Measurements from ENCODE around the gene CRKL.
A peak's percentile ranks its signal among the peaks of the same experiment; 100 is the strongest.

CRKL gene

DNA sequence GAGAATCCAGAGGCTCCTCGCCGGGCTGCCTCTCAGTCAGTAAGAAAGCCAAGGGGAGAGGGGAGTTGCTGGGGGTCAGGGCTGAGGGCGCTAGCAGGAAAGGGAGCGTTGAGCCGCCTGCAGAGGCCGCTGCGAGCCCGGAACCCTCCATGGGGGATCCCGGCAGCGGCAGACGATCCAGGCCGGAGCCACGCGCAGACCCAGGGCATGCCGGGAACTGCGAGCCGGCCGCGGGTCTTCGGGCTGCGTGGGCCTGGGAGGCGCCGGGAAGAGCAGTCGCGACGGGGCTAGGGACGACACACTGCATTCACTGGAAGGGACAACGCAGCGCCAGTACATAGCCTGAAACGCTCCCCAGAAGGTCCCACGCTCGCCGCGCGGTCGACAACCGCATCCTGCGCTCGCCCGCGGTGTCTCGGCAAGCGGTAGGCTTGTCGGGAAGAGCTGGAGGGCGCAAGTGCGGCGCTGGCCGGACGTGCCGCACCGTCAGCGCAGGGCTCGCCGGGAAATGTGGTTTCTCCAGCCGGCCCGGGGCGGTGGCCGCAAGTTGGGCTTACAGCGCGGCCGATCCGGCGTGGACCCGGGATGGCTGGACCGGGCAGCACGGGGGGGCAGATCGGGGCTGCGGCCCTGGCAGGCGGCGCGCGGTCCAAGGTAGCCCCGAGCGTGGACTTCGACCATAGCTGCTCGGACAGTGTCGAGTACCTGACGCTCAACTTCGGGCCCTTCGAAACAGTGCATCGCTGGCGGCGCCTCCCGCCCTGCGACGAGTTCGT is 64.8 kb downstream of the CRKL start, which contains the start of gene LZTR1:
Gene LZTR1 (plus strand): TSS at position 511 of the 776 bp plus-strand sequence. CDS start 75 bp downstream, at position 586.
- peaks cover 11% of the 10 kb centered on the region; the same call in 1 of the 2 replicates for H3K9me3 ChIP-seq (ENCODE audit: control insufficient read depth, insufficient read depth, low read length)
- peak within 1 kb of the TSS; percentile 92 for H3K4me2 ChIP-seq (ENCODE audit: low read length)
- H4K20me1 ChIP-seq (ENCODE audit: control insufficient read depth, insufficient read depth, low read depth, low read length): no peaks in the 10 kb centered on the region
- peaks cover 29% of the 10 kb centered on the region for H3K79me2 ChIP-seq (ENCODE audit: control insufficient read depth, low read length)
- H3K27ac ChIP-seq (ENCODE audit: low read depth, low read length): peak within 1 kb of the TSS; percentile 59
- H3F3A ChIP-seq (ENCODE audit: control insufficient read depth, insufficient read depth): no peaks in the 10 kb centered on the region
- H3K27me3 ChIP-seq (ENCODE audit: control insufficient read depth, low read length): no peaks in the 10 kb centered on the region
- no peak for TF ChIP-seq EZH2phosphoT487 (IDR thresholded peaks at IDR 0.05; ENCODE audit: borderline replicate concordance, low read length)
- TF ChIP-seq CTCF (IDR thresholded peaks at IDR 0.05; ENCODE audit: low read depth, low read length, poor library complexity, severe bottlenecking): peak; percentile 82
- peaks cover 20% of the 10 kb centered on the region for H3K4me1 ChIP-seq (ENCODE audit: control insufficient read depth, low read length)
- H3K9me2 ChIP-seq (replicated peaks; ENCODE audit: control insufficient read depth, low read length): no peaks in the 10 kb centered on the region
- H3K4me3 ChIP-seq (ENCODE audit: low read length): peak within 1 kb of the TSS; percentile 100
- H3K36me3 ChIP-seq (ENCODE audit: control insufficient read depth, low read length): peaks cover 29% of the 10 kb centered on the region

- peaks cover 11% of the 10 kb centered on the region; the same call in 1 of the 2 replicates for H3K9me3 ChIP-seq (ENCODE audit: control insufficient read depth, insufficient read depth, low read length)
- H3K4me2 ChIP-seq (ENCODE audit: low read length): peak overlapping the region; percentile 92
- TF ChIP-seq EZH2phosphoT487 (IDR thresholded peaks at IDR 0.05; ENCODE audit: borderline replicate concordance, low read length) (no peak), CTCF (IDR thresholded peaks at IDR 0.05; ENCODE audit: low read depth, low read length, poor library complexity, severe bottlenecking) (no peak)
- no peaks in the 10 kb centered on the region for H3F3A ChIP-seq (ENCODE audit: control insufficient read depth, insufficient read depth)
- H3K27ac ChIP-seq (ENCODE audit: low read depth, low read length): peak overlapping the region; percentile 59; the same call in 1 of the 2 replicates
- H3K9me2 ChIP-seq (replicated peaks; ENCODE audit: control insufficient read depth, low read length): no peaks in the 10 kb centered on the region
- H4K20me1 ChIP-seq (ENCODE audit: control insufficient read depth, insufficient read depth, low read depth, low read length): no peaks in the 10 kb centered on the region
- peaks cover 29% of the 10 kb centered on the region for H3K79me2 ChIP-seq (ENCODE audit: control insufficient read depth, low read length)
- peak overlapping the region; percentile 100 for H3K4me3 ChIP-seq (ENCODE audit: low read length)
- H3K4me1 ChIP-seq (ENCODE audit: control insufficient read depth, low read length): peaks cover 20% of the 10 kb centered on the region
- H3K36me3 ChIP-seq (ENCODE audit: control insufficient read depth, low read length): peaks cover 31% of the 10 kb centered on the region
- no peaks in the 10 kb centered on the region for H3K27me3 ChIP-seq (ENCODE audit: control insufficient read depth, low read length)
These were observed 65.3 kb downstream of the CRKL start for GRCh38 chr22:20982563-20982882.

DNA sequence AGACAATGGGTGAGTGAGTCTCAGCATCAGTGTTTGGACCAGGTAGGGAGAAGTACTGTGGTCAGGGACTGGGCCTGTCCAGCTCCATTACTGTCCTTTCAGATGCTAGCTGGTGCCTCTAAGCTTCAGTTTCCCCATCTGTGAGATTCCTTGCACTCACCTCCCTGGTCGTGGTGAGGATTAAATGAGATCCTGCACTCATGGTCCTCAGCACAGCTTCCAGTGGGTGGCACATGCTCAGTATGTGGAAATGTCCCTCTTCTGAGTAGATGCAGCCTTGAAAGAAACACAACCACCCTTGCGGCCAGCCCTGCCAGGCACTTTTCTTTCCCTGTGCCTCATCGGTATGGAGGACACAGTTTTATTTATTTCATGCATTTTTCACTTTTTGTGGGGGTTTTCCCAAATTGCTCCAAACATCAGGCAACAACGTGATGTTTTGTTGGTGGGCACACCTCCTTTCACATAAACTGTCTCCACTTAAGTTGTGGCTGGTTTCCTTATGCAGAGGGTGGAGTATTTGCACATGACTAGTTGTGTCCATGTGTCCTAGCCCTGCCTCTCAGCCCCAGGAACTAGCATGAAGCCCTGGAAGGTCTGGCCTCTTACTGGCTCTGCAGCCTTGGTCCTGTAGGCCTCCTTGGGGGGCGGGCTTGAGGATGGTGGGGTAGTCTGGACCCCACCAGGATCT is 66.0 kb downstream of the CRKL start:
- H4K20me1 ChIP-seq (ENCODE audit: control insufficient read depth, insufficient read depth, low read depth, low read length): no peaks in the 10 kb centered on the region
- no peaks in the 10 kb centered on the region for H3F3A ChIP-seq (ENCODE audit: control insufficient read depth, insufficient read depth)
- H3K36me3 ChIP-seq (ENCODE audit: control insufficient read depth, low read length): peaks cover 38% of the 10 kb centered on the region
- no peaks in the 10 kb centered on the region for H3K9me2 ChIP-seq (replicated peaks; ENCODE audit: control insufficient read depth, low read length)
- H3K27ac ChIP-seq (ENCODE audit: low read depth, low read length): no peak overlapping the region
- H3K4me3 ChIP-seq (ENCODE audit: low read length): peak overlapping the region; percentile 100
- H3K9me3 ChIP-seq (ENCODE audit: control insufficient read depth, insufficient read depth, low read length): peaks cover 10% of the 10 kb centered on the region; the same call in 1 of the 2 replicates
- no peaks in the 10 kb centered on the region for H3K27me3 ChIP-seq (ENCODE audit: control insufficient read depth, low read length)
- peaks cover 29% of the 10 kb centered on the region for H3K79me2 ChIP-seq (ENCODE audit: control insufficient read depth, low read length)
- H3K4me2 ChIP-seq (ENCODE audit: low read length): peak overlapping the region; percentile 92
- H3K4me1 ChIP-seq (ENCODE audit: control insufficient read depth, low read length): peaks cover 20% of the 10 kb centered on the region
- TF ChIP-seq CTCF (IDR thresholded peaks at IDR 0.05; ENCODE audit: low read depth, low read length, poor library complexity, severe bottlenecking) (no peak), EZH2phosphoT487 (IDR thresholded peaks at IDR 0.05; ENCODE audit: borderline replicate concordance, low read length) (no peak)
